ENCODE data around the gene MNT.

Gene MNT

GRCh38 chr17:2388020-2388682, 12.7 kb downstream of the MNT start:
- no peak for TF ChIP-seq CTCF (IDR thresholded peaks at IDR 0.05; ENCODE audit: low read depth, low read length)
- no peak overlapping the region for H3K4me3 ChIP-seq (ENCODE audit: low read depth, low read length)
- DNase-seq (ENCODE audit: low read depth, low spot score), result no peak
- in situ Hi-C loops (cut with HindIII; ENCODE audit: low sequenced_read_pairs), result no loop called here

GRCh38 chr17:2387086-2388019, 13.5 kb downstream of the MNT start:
- no peak for TF ChIP-seq CTCF (IDR thresholded peaks at IDR 0.05; ENCODE audit: low read depth, low read length)
- in situ Hi-C loops (cut with HindIII; ENCODE audit: low sequenced_read_pairs), result no loop called here
- DNase-seq (ENCODE audit: low read depth, low spot score), result no peak
- H3K4me3 ChIP-seq (ENCODE audit: low read depth, low read length), result no peak overlapping the region

- H3K4me3 ChIP-seq (ENCODE audit: low read depth, low read length), result no peak overlapping the region
- in situ Hi-C loops (cut with HindIII; ENCODE audit: low sequenced_read_pairs), result no loop called here
- no peak for DNase-seq (ENCODE audit: low read depth, low spot score)
These were observed 14.3 kb downstream of the MNT start for GRCh38 chr17:2386400-2387085.

DNA sequence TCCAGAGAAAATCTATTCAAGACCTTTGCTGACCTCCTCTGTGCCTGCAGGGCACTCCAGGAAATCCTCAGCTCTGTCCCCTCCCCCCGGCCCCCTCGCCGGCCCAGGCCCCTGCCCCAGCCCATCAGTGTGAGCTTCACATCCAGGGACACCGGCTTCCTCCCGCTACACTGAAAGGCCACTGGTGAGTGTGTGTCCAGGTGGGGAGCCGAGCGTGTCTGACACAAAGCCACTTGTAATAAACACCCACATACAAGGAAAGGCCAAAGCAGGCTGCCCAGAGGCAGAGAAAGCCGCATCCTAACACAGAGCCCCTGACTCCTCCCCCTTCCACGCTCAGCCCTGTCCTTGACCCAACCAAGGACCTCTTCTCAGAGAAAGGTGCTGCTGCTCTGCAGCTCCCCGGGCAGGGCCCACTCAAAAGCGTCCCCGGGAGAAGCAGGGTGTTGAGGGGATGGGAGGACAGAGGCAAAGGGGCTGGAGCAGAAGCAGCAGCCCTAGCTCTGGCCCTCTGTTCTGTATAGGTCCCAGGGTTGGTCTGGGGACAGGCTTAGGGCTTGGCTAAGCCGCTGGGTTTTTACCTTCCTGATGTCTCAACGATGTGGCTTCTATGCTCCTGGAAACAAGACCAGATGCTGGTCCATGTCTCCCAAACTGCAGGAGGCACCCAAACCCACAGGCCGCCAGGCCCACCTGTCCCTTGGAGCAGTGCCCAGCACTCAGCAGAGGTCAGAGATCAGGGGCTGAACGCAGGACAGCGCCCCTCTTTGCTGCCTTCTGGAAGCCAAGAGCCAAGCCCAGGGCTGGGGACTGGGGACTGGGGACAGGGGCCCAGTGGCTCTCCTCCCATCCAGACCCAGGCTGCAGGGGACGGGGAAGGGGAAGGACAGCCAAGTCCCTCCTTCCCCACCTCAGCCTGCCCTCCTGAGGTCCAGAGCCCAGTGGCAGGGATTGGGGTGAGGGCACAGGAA, 15.3 kb downstream of the MNT start:
- H3K4me3 ChIP-seq (ENCODE audit: low read depth, low read length), result no peak overlapping the region
- no peak for TF ChIP-seq CTCF (IDR thresholded peaks at IDR 0.05; ENCODE audit: low read depth, low read length)
- DNase-seq (ENCODE audit: low read depth, low spot score), result no peak
- in situ Hi-C loops (cut with HindIII; ENCODE audit: low sequenced_read_pairs), result no loop called here

More at GRCh38 chr17:2386400-2387085, 14.3 kb downstream of the MNT start:
- no peak for TF ChIP-seq CTCF (IDR thresholded peaks at IDR 0.05; ENCODE audit: low read depth, low read length)

DNA sequence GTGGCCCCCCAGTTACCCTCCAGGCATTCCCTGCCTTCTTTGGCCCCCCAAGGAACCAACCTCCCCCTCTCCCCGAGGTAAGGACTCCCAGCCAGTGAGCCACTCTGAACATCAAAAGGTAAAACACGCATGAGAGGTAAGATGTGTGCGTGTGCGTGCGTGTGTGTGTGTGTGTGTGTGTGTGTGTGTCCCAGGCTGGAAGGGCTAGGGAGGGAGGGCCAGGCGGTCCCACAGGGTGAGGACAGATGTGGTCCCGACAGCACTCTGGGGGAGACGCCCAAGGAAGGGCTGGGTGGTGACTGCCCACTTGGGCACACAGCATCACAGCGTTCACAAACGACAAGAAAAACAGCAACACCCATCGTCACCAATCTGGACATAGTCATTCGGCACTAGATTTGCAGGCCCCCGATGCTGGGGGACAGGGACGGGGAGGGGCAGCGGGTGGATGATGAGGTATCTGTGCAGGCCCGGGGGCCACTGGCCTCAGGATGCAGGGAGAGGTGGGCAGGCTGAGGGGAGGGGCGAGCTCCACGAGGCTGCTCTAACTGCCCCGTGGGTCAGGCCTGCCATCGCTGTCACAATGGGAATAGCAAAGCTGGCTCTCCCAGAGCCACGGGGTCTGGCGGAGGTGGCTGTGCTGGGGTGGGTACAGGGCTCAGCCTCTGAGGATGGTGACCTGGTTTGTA, 16.3 kb downstream of the MNT start:
- H3K4me3 ChIP-seq (ENCODE audit: low read depth, low read length), result no peak overlapping the region
- no peak for TF ChIP-seq CTCF (IDR thresholded peaks at IDR 0.05; ENCODE audit: low read depth, low read length)
- DNase-seq (ENCODE audit: low read depth, low spot score), result no peak
- in situ Hi-C loops (cut with HindIII; ENCODE audit: low sequenced_read_pairs), result no loop called here
